A549 treated with RU486 at 1 μM for 4 hours (cell line): ENCODE results near the gene TACO1. TPM values are rescaled to one million over a fixed set of nuclear protein-coding genes. Genes with fewer than 3 reads are reported as not detected.

Experiments
- total RNA-seq: library from RNA; stranded (reverse); fragments of 200-300 nt; extraction: Qiagen RNA extraction; gene quantifications from 5 replicates; pipeline ENCODE4 v1.2.3, GENCODE V29; 2022; ENCODE audit warnings: low read depth

Gene TACO1
- 51.4 to 57.2 TPM (median 54.1 TPM) in 5 replicates for total RNA-seq

DNA sequence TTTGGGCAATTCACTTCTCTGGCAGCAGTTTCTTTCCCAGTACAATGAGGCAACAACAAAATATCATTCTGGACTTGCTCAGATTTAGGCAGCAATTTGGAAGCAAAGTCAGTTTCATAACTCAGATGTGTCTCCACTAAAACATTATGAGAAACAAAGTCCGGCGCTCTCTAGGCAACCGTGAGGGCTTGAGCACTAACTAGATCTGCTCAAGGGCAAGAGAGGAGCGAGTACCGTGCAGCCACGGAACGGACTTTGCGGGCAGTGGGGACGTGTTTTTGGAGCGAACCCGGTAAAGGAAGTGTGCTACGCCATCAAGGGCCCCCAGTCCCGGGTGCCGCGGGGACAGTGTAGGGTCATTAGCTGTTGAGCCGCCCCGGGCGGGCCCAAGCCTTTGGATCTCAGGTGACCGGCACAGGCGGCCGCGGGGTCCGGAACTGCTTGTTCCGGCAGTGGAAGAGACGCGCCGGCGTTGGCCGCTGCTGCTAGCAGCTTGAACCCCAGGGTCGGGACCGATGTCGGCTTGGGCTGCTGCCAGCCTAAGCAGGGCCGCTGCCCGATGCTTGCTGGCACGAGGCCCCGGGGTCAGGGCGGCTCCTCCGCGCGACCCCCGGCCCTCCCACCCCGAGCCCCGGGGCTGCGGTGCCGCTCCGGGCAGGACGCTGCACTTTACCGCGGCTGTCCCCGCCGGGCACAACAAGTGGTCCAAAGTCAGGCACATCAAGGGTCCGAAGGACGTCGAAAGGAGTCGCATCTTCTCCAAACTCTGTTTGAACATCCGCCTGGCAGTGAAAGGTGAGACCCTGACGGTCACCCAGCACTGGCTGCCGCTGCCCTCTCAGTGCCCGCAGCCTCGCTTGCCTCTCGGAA is at the start of gene TACO1:
TACO1 (plus strand) TSS at position 327 of the 870 bp plus-strand sequence; CDS start at position 516, 189 bp downstream.

DNA sequence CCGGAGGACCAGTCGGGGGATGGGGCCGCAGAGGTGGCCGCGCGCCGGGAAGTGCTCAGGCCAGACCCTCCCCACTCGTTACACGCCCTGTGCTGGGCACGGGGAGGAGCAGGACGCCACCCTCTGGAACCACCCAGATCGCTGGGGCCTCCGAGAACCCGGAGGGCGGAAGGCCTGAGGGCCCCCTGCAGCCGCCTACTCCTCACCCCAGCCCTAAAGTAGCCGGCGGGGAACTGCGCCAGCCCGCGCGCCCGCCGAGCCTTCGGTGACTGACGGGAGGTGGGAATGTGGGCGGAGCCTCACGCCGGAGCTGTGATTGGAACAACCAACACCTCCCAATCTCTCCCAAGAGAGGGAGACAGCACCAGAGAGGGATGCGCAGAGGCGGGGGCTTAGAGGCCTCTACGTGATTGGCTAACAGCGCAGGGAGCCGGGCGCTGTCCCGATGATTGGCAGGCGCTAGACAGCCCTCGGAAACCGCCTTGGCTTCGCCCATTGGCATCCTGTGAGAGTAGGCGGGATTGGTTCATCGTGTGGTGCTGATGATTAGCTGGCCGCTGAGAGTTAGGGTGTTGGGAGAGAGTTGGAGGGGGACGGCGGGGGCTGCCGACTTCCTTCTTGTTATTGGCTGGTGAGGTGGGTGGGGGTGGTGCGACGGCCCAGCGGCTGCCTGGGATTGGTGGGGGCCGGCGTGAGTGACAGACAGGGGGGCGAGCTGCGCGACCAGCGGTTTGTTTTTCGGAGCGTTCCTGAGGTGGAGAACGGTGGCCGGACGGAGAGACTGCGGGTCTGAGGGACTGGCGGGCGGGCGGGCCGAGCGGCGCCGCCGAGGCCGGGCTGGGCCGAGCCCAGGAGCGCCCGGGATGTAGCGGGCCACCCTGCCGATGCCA is 21.2 kb downstream of the TACO1 start, which contains the start of gene MAP3K3:
MAP3K3 (plus strand) TSS at position 734 of the 890 bp plus-strand sequence. CDS start 343 bp downstream, outside the sequence.

Other genes starting within 250 kb of the TACO1 start
- gene CYB561, start 154.6 kb upstream of the TACO1 start, total RNA-seq, result 22.8 to 31.6 TPM (median 30.3 TPM) in 5 replicates
- 0.37 to 0.92 TPM (median 0.59 TPM) in 5 replicates for gene ACE, start 123.8 kb upstream of the TACO1 start, total RNA-seq
- 0.02 TPM in 1 of 5 replicates, not detected in the others for gene KCNH6, start 77.5 kb upstream of the TACO1 start, total RNA-seq
- gene DCAF7, start 50.4 kb upstream of the TACO1 start, total RNA-seq, result 44.9 to 64.7 TPM (median 61.8 TPM) in 5 replicates
- 13.7 to 16.9 TPM (median 16.3 TPM) in 5 replicates for gene MAP3K3, start 21.5 kb downstream of the TACO1 start, total RNA-seq
- 7.7 to 14.3 TPM (median 12.3 TPM) in 5 replicates for gene LIMD2, start 99.2 kb downstream of the TACO1 start, total RNA-seq
- 24.8 to 27.6 TPM (median 26.0 TPM) in 5 replicates for gene STRADA, start 140.9 kb downstream of the TACO1 start, total RNA-seq
- gene CCDC47, start 172.7 kb downstream of the TACO1 start, total RNA-seq, result 98.7 to 147 TPM (median 101 TPM) in 5 replicates
- 86.9 to 109 TPM (median 96.3 TPM) in 5 replicates for gene DDX42, start 173.3 kb downstream of the TACO1 start, total RNA-seq
- 211 to 259 TPM (median 225 TPM) in 5 replicates for gene PSMC5, start 226.5 kb downstream of the TACO1 start, total RNA-seq
- 55.5 to 66.9 TPM (median 59.4 TPM) in 5 replicates for gene FTSJ3, start 226.8 kb downstream of the TACO1 start, total RNA-seq
- 54.3 to 62.8 TPM (median 61.0 TPM) in 5 replicates for gene SMARCD2, start 241.8 kb downstream of the TACO1 start, total RNA-seq